ENCODE data around the gene PKN3.

GRCh38 chr9:128768606-128769005 lies 66.3 kb downstream of the PKN3 start:
- TF ChIP-seq CTCF (IDR thresholded peaks at IDR 0.05; ENCODE audit: low read length) (no peak), EZH2 (optimal IDR thresholded peaks at IDR 0.05; ENCODE audit: low read depth, low read length) (no peak)

All from MM.1S (cell line).